K562 (cell line): ENCODE measurements around the gene SLC10A3. TPM values are rescaled to one million over a fixed set of nuclear protein-coding genes. Genes with fewer than 3 reads are reported as not detected.

Experiments used
- ATAC-seq: fragments of 200-7000 bp; cut with Tn5 transposase; 3 replicates; pipeline ENCODE4 v1.9.1; 2020; ENCODE audit warnings: moderate library complexity
- BruUV-seq: library from RNA; stranded (reverse); fragments of 400-500 nt; replicated peaks from 2 replicates; lab custom pipeline; 2021; lab: Mats Ljungman, UMichigan
- CTCF ChIA-PET: fragments of 300-600 bp; formaldehyde crosslinking; extraction: SDS; loops from one replicate; lab custom pipeline; 2021; ENCODE audit warnings: low intra/inter-chr PET ratio; lab: Yijun Ruan, JAX
- POLR2A ChIA-PET: fragments of 300-600, 350-650 bp; sonication (Branson Sonifier 250); formaldehyde crosslinking; extraction: SDS; loops from one replicate; lab custom pipeline; 2021; ENCODE audit warnings: antibody characterized with exemption, inconsistent platforms; lab: Yijun Ruan, JAX
- DNase-seq, 4 experiments: peaks; one replicate each; pipeline versions ENCODE4 v3.0.0 to v3.0.0-alpha.2; 2011 to 2018; ENCODE audit warnings: low spot score in 3 of 4, mixed read lengths in 3 of 4; ENCODE audit errors: extremely low read depth in 1 of 4
- FAIRE-seq: peaks from 2 replicates; lab custom pipeline; 2011; peaks lifted over from hg19 to GRCh38; lab: Jason Lieb, UNC
- H2AFZ ChIP-seq: 2 replicates; pipeline ENCODE4 v1.6.0; 2011; ENCODE audit warnings: low read depth, low read length, control low read depth, inconsistent platforms
- H3K27ac ChIP-seq: fragments of 200-600 bp; 3 replicates; pipeline ENCODE4 v1.8.0; 2011; ENCODE audit warnings: low read depth, mild to moderate bottlenecking, control low read depth, inconsistent platforms, low read length, moderate library complexity, mixed read lengths; ENCODE audit errors: extremely low read depth
- H3K27me3 ChIP-seq, 2 experiments: fragments of 300-600 bp in 1 of 2; 2 replicates in 1 of 2; 3 replicates in 1 of 2; pipeline versions ENCODE4 v1.6.0 to v1.8.0; 2011; ENCODE audit warnings: inconsistent platforms in 2 of 2, low read length in 2 of 2, mild to moderate bottlenecking in 1 of 2, mixed read lengths in 1 of 2, moderate library complexity in 1 of 2; ENCODE audit not compliant: control insufficient read depth in 2 of 2, insufficient read depth in 2 of 2
- H3K36me3 ChIP-seq: fragments of 300-600 bp; 3 replicates; pipeline ENCODE4 v1.8.0; 2011; ENCODE audit warnings: mild to moderate bottlenecking, low read length, inconsistent platforms; ENCODE audit not compliant: control insufficient read depth, insufficient read depth
- H3K4me1 ChIP-seq, 2 experiments: fragments of 200-600 bp in 1 of 2; replicated peaks in 1 of 2; 2 replicates in 1 of 2; 3 replicates in 1 of 2; pipeline versions ENCODE4 v1.5.1 to v1.8.0; 2011; ENCODE audit warnings: inconsistent platforms in 2 of 2, low read length in 2 of 2, mild to moderate bottlenecking in 1 of 2, mixed read lengths in 1 of 2, moderate library complexity in 1 of 2; ENCODE audit not compliant: control insufficient read depth in 2 of 2, insufficient read depth in 2 of 2
- H3K4me2 ChIP-seq: 2 replicates; pipeline ENCODE4 v1.6.1; 2011; ENCODE audit warnings: low read length, control low read depth, inconsistent platforms, mixed read lengths; ENCODE audit not compliant: insufficient read depth
- H3K4me3 ChIP-seq: fragments of 200-600 bp; sonication (generic), shearing (Covaris generic); 2 replicates; pipeline ENCODE4 v1.5.1; 2016; ENCODE audit warnings: control low read depth, inconsistent platforms
- H3K79me2 ChIP-seq: fragments of 200-600 bp; 3 replicates; pipeline ENCODE4 v1.8.0; 2011; ENCODE audit warnings: low read length, inconsistent platforms; ENCODE audit not compliant: control insufficient read depth, insufficient read depth
- H3K9ac ChIP-seq, 2 experiments: 2 replicates each; pipeline versions ENCODE4 v1.6.0 to v1.6.1; 2011; ENCODE audit warnings: low read depth in 2 of 2, low read length in 2 of 2, control low read depth in 1 of 2, inconsistent platforms in 1 of 2, mild to moderate bottlenecking in 1 of 2, mixed read lengths in 1 of 2; ENCODE audit not compliant: insufficient read depth in 1 of 2
- H3K9me1 ChIP-seq: one replicate; pipeline ENCODE4 v1.6.0; 2011; ENCODE audit warnings: inconsistent platforms, mild to moderate bottlenecking, low read length, moderate library complexity; ENCODE audit not compliant: control insufficient read depth, insufficient read depth
- H3K9me3 ChIP-seq: replicated peaks from 2 replicates; pipeline ENCODE4 v1.5.1; 2011; ENCODE audit warnings: low read depth, low read length, inconsistent platforms; ENCODE audit not compliant: control insufficient read depth, insufficient read depth
- H4K20me1 ChIP-seq: replicated peaks from 2 replicates; pipeline ENCODE4 v1.6.1; 2011; ENCODE audit warnings: low read length, inconsistent platforms, mixed read lengths; ENCODE audit not compliant: control insufficient read depth, insufficient read depth
- BRF2 ChIP-seq: IDR thresholded peaks from 3 replicates; pipeline ENCODE4 v1.6.1; 2011; ENCODE audit warnings: borderline replicate concordance, mild to moderate bottlenecking; ENCODE audit not compliant: insufficient read length, insufficient read depth
- CREB3 ChIP-seq: fragments of 450-650 bp; conservative IDR thresholded peaks from 2 replicates; pipeline ENCODE4 v1.6.1; 2016; ENCODE audit warnings: missing genetic modification characterization, low read depth, mild to moderate bottlenecking, missing compliant biosample characterization, moderate library complexity
- ELK3 ChIP-seq: fragments of 450-650 bp; formaldehyde crosslinking; IDR thresholded peaks from 2 replicates; pipeline ENCODE4 v1.4.0; 2020; ENCODE audit warnings: mild to moderate bottlenecking
- ETV1 ChIP-seq: fragments of 450-650 bp; conservative IDR thresholded peaks from 2 replicates; pipeline ENCODE4 v1.6.1; 2016; ENCODE audit warnings: missing genetic modification characterization, control low read depth, low read depth, missing compliant biosample characterization
- L3MBTL2 ChIP-seq: fragments of 450-650 bp; IDR thresholded peaks from 2 replicates; pipeline ENCODE4 v1.6.1; 2016; ENCODE audit warnings: mild to moderate bottlenecking, moderate library complexity
- MCM2 ChIP-seq: fragments of 450-650 bp; IDR thresholded peaks from 2 replicates; pipeline ENCODE4 v1.6.1; 2017; ENCODE audit warnings: low read depth, mild to moderate bottlenecking
- PCBP2 ChIP-seq: fragments of 200-400 bp; formaldehyde crosslinking; IDR thresholded peaks from 2 replicates; pipeline ENCODE4 v1.6.1; 2018; ENCODE audit warnings: low read length, low read depth, mild to moderate bottlenecking, moderate library complexity; ENCODE audit not compliant: poor library complexity, severe bottlenecking
- RBM15 ChIP-seq: fragments of 200-400 bp; formaldehyde crosslinking; IDR thresholded peaks from 2 replicates; pipeline ENCODE4 v1.6.1; 2018; ENCODE audit warnings: mild to moderate bottlenecking, low read length, moderate library complexity; ENCODE audit not compliant: insufficient read depth
- TCF7 ChIP-seq: sonication (generic); IDR thresholded peaks from 2 replicates; pipeline ENCODE4 v1.6.1; 2016; ENCODE audit warnings: antibody characterized with exemption, borderline replicate concordance
- TFAP4 ChIP-seq: sonication (generic); formaldehyde crosslinking; IDR thresholded peaks from 2 replicates; pipeline ENCODE4 v1.8.0; 2022; ENCODE audit warnings: missing genetic modification reagents, mild to moderate bottlenecking, moderate library complexity, borderline replicate concordance
- ZNF197 ChIP-seq: fragments of 200-800 bp; sonication (Bioruptor generic); IDR thresholded peaks from 2 replicates; pipeline ENCODE4 v1.6.1; 2016; ENCODE audit warnings: low read depth, missing genetic modification characterization, missing compliant biosample characterization
- ZNF280A ChIP-seq: fragments of 450-650 bp; IDR thresholded peaks from 2 replicates; pipeline ENCODE4 v1.6.1; 2018; ENCODE audit warnings: mild to moderate bottlenecking, low read depth; ENCODE audit not compliant: partially characterized antibody
- ZNF395 ChIP-seq: fragments of 200-800 bp; sonication (Bioruptor generic); IDR thresholded peaks from 2 replicates; pipeline ENCODE4 v1.6.1; 2017; ENCODE audit warnings: missing genetic modification characterization, missing compliant biosample characterization
- WGBS: fragments of 100-300 bp; shearing (Covaris generic); methylation state at CpG from one replicate; pipeline ENCODE4 v1.1.6; 2016; ENCODE audit warnings: low coverage, mixed read lengths; ENCODE audit not compliant: insufficient coverage; ENCODE audit errors: missing lambda C conversion rate; 5-methylcytosine and 5-hydroxymethylcytosine counted together
- in situ Hi-C: fragments of 300-500 bp; cut with MboI; formaldehyde crosslinking; loops from 4 replicates; pipeline ENCODE4 v1.15.0; 2018; ENCODE audit warnings: inconsistent platforms, mixed read lengths
- intact Hi-C: fragments of 100-400 bp; cut with micrococcal nuclease; formaldehyde crosslinking; loops from 2 replicates; pipeline ENCODE4 v1.14.2; 2022
- polyA plus RNA-seq, 8 experiments: library from polyadenylated mRNA; depleted of rRNA in 4 of 8; stranded (reverse) in 5 of 8; unstranded in 3 of 8; fragments of >200 nt; fragmentation: Nextera tagmentation in 2 of 8; fragmentation: Illumina TruSeq in 1 of 8; extraction: Ambion mirVana in 2 of 8; extraction: Trizol in 1 of 8; gene quantifications; 2 replicates each; pipeline versions ENCODE4 v1.2.1 to v1.2.3, GENCODE V29; 2011 to 2014; ENCODE audit warnings: inconsistent platforms in 1 of 8, missing spikeins in 1 of 8
- total RNA-seq, 7 experiments: library from RNA; depleted of rRNA in 6 of 7; stranded (reverse); fragments of >200 nt in 6 of 7; fragmentation: Illumina TruSeq in 2 of 7; extraction: Trizol in 2 of 7; gene quantifications; 2 replicates each; pipeline versions ENCODE4 v1.2.1 to v1.2.3, GENCODE V29; 2011 to 2021; ENCODE audit warnings: low replicate concordance in 1 of 7

Gene SLC10A3
- total and polyA plus RNA-seq, 9 of the 15 experiments (the other 6 are each of a cell fraction or from before 2014, with no cell fraction given): 5.2 to 30.6 (median 16.7) TPM

GRCh38 chrX:154466036-154466435, 24.4 kb downstream of the SLC10A3 start:
- in situ Hi-C loops: no loop called here
- ATAC-seq (no peak), FAIRE-seq (no peak), DNase-seq (no peak)
- ChIA-PET CTCF (no interaction called here), POLR2A (interaction anchor here (0.9 to 1.6 kb wide), 2 partner anchors 11 kb away, joined by 4 to 5 read pairs; no protein-coding TSS in a partner anchor)
- H4K20me1 ChIP-seq: no peaks in the 10 kb centered on the region
- peaks cover 0 to 18% of the 10 kb centered on the region in 2 experiments; a peak in 1 of 5 replicates for H3K4me1 ChIP-seq
- no peaks in the 10 kb centered on the region for H3K27me3 ChIP-seq
- no TSS peak for BruUV-seq
- intact Hi-C loops: no loop called here
- H3K4me2 ChIP-seq: no peak overlapping the region
- H2AFZ ChIP-seq: no peak overlapping the region
- H3K36me3 ChIP-seq: peaks cover 88% of the 10 kb centered on the region; the same call in 2 of the 3 replicates
- no peak overlapping the region for H3K9ac ChIP-seq
- peaks cover 1% of the 10 kb centered on the region; the same call in 1 of the 3 replicates for H3K79me2 ChIP-seq
- no peak overlapping the region for H3K27ac ChIP-seq
- TF ChIP-seq PCBP2 (no peak), CREB3 (tag) (no peak), ELK3 (CRISPR knock-in tag) (no peak), ZNF395 (no peak), BRF2 (no peak), TCF7 (no peak), MCM2 (no peak), RBM15 (no peak), ETV1 (tag) (no peak), L3MBTL2 (no peak), ZNF197 (CRISPR knock-in tag) (no peak), ZNF280A (no peak), TFAP4 (CRISPR knock-in tag) (no peak)
- H3K9me3 ChIP-seq: no peaks in the 10 kb centered on the region
- no peak overlapping the region for H3K4me3 ChIP-seq
- no peaks in the 10 kb centered on the region for H3K9me1 ChIP-seq
- 91% methylated on average over 16 of the region's 32 CpGs for WGBS
